Measurements from ENCODE around the gene CERS6. TPM values are rescaled to one million over a fixed set of nuclear protein-coding genes. Genes with fewer than 3 reads are reported as not detected.

The CERS6 gene
- total and polyA plus RNA-seq, 2 donors from 2014 or later: 9.4 to 18.8 TPM

DNA sequence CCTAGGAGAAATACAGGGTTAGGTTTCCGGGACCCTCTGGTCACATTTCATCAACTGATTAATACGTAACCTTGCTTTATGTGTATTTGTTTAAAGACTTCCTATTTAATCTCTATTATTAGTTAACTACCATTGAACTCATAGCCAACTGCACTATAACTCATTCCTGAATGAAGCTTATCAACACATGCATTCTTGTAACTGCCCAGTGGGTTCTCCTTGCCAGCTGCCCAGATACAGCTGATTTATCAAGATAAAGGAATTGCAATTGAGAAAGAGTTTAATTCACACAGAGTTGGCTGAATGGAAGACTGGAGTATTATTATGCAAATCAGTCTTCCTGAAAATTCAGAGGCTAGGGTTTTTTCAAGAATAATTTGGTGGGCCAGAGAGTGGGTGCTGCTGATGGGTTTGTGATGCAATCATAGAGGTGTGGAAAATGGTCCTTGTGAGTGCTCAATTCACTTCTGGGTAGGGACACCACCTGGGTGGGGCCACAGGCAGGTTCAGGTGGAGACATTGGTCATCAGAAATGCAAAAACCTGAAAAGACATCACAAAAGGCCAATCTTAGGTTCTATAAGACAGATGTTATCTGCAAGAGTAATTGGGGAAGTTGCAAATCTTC is 325.2 kb downstream of the CERS6 start:
- Histone ChIP-seq H3K9ac (ENCODE audit: low read length in 3 of 3) (no peak overlapping the region), H3K27me3 (ENCODE audit: control insufficient read depth, insufficient read depth, low read length) (no peaks in the 10 kb centered on the region), H3K4me3 (ENCODE audit: low read length in 3 of 3) (no peak overlapping the region), H3K27ac (ENCODE audit: low read depth in 2 of 2, low read length in 2 of 2) (peak overlapping the region in 1 of 2 donors; percentile 57), H3K9me3 (ENCODE audit: control insufficient read depth in 2 of 3, insufficient read depth in 1 of 3, low read length in 3 of 3) (no peaks in the 10 kb centered on the region), H3K4me1 (ENCODE audit: control insufficient read depth in 2 of 3, insufficient read depth in 2 of 3, low read depth in 1 of 3, low read length in 3 of 3) (peaks cover 0 to 17% (median 13%) of the 10 kb centered on the region in 3 donors), H3K36me3 (ENCODE audit: control insufficient read depth in 2 of 3, insufficient read depth in 3 of 3, low read length in 3 of 3) (no peaks in the 10 kb centered on the region)
- intact Hi-C loops (cut with DNase I): no loop called here
- TF ChIP-seq, protein P1, sequence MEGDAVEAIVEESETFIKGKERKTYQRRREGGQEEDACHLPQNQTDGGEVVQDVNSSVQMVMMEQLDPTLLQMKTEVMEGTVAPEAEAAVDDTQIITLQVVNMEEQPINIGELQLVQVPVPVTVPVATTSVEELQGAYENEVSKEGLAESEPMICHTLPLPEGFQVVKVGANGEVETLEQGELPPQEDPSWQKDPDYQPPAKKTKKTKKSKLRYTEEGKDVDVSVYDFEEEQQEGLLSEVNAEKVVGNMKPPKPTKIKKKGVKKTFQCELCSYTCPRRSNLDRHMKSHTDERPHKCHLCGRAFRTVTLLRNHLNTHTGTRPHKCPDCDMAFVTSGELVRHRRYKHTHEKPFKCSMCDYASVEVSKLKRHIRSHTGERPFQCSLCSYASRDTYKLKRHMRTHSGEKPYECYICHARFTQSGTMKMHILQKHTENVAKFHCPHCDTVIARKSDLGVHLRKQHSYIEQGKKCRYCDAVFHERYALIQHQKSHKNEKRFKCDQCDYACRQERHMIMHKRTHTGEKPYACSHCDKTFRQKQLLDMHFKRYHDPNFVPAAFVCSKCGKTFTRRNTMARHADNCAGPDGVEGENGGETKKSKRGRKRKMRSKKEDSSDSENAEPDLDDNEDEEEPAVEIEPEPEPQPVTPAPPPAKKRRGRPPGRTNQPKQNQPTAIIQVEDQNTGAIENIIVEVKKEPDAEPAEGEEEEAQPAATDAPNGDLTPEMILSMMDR (IDR thresholded peaks at IDR 0.05; ENCODE audit: borderline replicate concordance, extremely low read depth, insufficient read depth): no peak
- DNase-seq (no peak), FAIRE-seq (no peak)

DNA sequence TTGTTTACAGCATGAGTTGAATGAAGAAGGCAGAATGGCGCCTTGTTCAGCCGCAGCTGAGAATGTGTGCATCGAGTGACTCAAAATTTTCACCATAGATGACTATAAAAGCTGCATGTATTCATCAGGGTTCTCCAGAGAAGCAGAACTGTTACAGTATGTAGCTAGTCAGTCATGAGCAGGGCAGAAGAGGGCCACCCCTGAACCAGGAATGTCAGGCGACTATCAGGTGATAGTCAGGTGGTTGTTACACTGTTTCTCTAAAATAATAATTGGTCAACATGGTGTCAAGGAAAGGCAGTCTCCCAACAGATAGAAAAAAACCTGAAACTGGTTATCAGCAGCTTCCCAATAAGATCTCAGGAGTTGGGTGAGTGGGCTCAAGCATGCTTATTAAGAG is 326.2 kb downstream of the CERS6 start:
- Histone ChIP-seq H3K9me3 (ENCODE audit: control insufficient read depth in 2 of 3, insufficient read depth in 1 of 3, low read length in 3 of 3) (no peaks in the 10 kb centered on the region), H3K4me3 (ENCODE audit: low read length in 3 of 3) (no peak overlapping the region), H3K27me3 (ENCODE audit: control insufficient read depth, insufficient read depth, low read length) (no peaks in the 10 kb centered on the region), H3K36me3 (ENCODE audit: control insufficient read depth in 2 of 3, insufficient read depth in 3 of 3, low read length in 3 of 3) (no peaks in the 10 kb centered on the region), H3K9ac (ENCODE audit: low read length in 3 of 3) (no peak overlapping the region), H3K4me1 (ENCODE audit: control insufficient read depth in 2 of 3, insufficient read depth in 2 of 3, low read depth in 1 of 3, low read length in 3 of 3) (peaks cover 0 to 17% (median 13%) of the 10 kb centered on the region in 3 donors), H3K27ac (ENCODE audit: low read depth in 2 of 2, low read length in 2 of 2) (no peak overlapping the region)
- no peak for FAIRE-seq
- no peak for DNase-seq
- intact Hi-C loops (cut with DNase I): no loop called here
- TF ChIP-seq, protein P1 (IDR thresholded peaks at IDR 0.05; ENCODE audit: borderline replicate concordance, extremely low read depth, insufficient read depth): no peak

- TF ChIP-seq, protein P1 (IDR thresholded peaks at IDR 0.05; ENCODE audit: borderline replicate concordance, extremely low read depth, insufficient read depth): no peak
- Histone ChIP-seq H3K4me1 (ENCODE audit: control insufficient read depth in 2 of 3, insufficient read depth in 2 of 3, low read depth in 1 of 3, low read length in 3 of 3) (peaks cover 0 to 17% (median 11%) of the 10 kb centered on the region in 3 donors), H3K9ac (ENCODE audit: low read length in 3 of 3) (no peak overlapping the region), H3K4me3 (ENCODE audit: low read length in 3 of 3) (no peak overlapping the region), H3K27me3 (ENCODE audit: control insufficient read depth, insufficient read depth, low read length) (no peaks in the 10 kb centered on the region), H3K27ac (ENCODE audit: low read depth in 2 of 2, low read length in 2 of 2) (no peak overlapping the region), H3K36me3 (ENCODE audit: control insufficient read depth in 2 of 3, insufficient read depth in 3 of 3, low read length in 3 of 3) (no peaks in the 10 kb centered on the region), H3K9me3 (ENCODE audit: control insufficient read depth in 2 of 3, insufficient read depth in 1 of 3, low read length in 3 of 3) (no peaks in the 10 kb centered on the region)
- DNase-seq (no peak), FAIRE-seq (no peak)
- intact Hi-C loops (cut with DNase I): no loop called here
Observed at GRCh38 chr2:168784993-168785392, 328.9 kb downstream of the CERS6 start.

Measured in kidney (tissue), 14 donors.